SH-SY5Y (cell line): Measurements from ENCODE around the gene KLK6.

Source experiments
- GATA2 ChIP-seq: IDR thresholded peaks from 2 replicates; pipeline ENCODE4 v1.6.1; 2011; ENCODE audit warnings: mild to moderate bottlenecking, low read depth, low read length
- GATA3 ChIP-seq: IDR thresholded peaks from 2 replicates; pipeline ENCODE4 v1.6.1; 2011; ENCODE audit warnings: low read depth, mild to moderate bottlenecking, low read length, moderate library complexity

Gene KLK6

GRCh38 chr19:50943074-50943828 is 26.1 kb downstream of the KLK6 start:
- no peak for TF ChIP-seq GATA2
- TF ChIP-seq GATA3: no peak

DNA sequence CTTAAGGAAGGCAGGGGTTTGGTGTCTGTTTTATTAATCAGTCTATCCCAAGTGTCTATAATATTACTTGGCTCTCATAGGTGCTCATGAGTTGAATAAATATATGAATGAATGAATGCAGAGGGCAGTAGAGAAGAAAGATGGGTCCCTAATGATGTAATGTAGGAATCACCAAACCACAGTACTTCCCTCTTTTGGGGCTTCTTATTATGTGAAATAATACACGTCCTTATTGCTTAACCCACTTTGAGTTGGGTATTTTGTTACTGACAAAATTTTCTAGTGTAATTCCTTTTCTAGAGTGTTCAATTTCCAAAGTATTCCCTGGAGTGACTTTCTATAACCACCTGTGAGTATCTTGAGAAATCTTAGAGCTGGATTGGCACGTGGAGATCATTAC is 29.8 kb downstream of the KLK6 start:
- TF ChIP-seq GATA3 (no peak), GATA2 (no peak)

GRCh38 chr19:50933640-50934039 is 35.8 kb downstream of the KLK6 start:
- TF ChIP-seq GATA3 (no peak), GATA2 (no peak)

- TF ChIP-seq GATA3 (no peak), GATA2 (no peak)
Measured at GRCh38 chr19:50932690-50933083, 36.7 kb downstream of the KLK6 start.

- TF ChIP-seq GATA2 (no peak), GATA3 (no peak)
Measured at GRCh38 chr19:50932018-50932689, 37.2 kb downstream of the KLK6 start.

GRCh38 chr19:50931023-50931422 is 38.4 kb downstream of the KLK6 start:
- no peak for TF ChIP-seq GATA2
- TF ChIP-seq GATA3: no peak

- TF ChIP-seq GATA3: no peak
- no peak for TF ChIP-seq GATA2
Measured at GRCh38 chr19:50928831-50929230, 40.6 kb downstream of the KLK6 start.

GRCh38 chr19:50926144-50926543 is 43.2 kb downstream of the KLK6 start:
- no peak for TF ChIP-seq GATA3
- no peak for TF ChIP-seq GATA2

DNA sequence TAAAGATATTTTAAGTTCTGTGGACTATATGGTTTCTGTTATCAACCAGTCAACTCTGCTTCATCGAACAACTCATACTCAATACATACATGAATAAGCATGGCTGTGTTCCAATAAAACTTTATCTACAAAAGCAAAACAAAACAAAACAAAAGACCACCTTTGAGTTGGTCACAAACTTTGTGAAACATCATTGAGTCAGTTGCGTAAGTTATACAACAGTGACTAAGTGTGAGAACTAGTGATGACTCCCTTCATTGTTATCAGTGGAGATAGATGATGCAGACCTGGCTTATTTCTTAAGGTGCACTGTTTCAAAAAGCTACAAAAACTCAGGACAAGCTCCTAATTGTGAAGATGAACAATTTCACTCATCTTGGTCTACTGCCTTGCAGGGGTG is 43.7 kb downstream of the KLK6 start:
- TF ChIP-seq GATA2: no peak

GRCh38 chr19:50924586-50924985 is 44.8 kb downstream of the KLK6 start:
- no peak for TF ChIP-seq GATA2

GRCh38 chr19:50922317-50922853 is 47.0 kb downstream of the KLK6 start:
- TF ChIP-seq GATA2 (no peak), GATA3 (no peak)

DNA sequence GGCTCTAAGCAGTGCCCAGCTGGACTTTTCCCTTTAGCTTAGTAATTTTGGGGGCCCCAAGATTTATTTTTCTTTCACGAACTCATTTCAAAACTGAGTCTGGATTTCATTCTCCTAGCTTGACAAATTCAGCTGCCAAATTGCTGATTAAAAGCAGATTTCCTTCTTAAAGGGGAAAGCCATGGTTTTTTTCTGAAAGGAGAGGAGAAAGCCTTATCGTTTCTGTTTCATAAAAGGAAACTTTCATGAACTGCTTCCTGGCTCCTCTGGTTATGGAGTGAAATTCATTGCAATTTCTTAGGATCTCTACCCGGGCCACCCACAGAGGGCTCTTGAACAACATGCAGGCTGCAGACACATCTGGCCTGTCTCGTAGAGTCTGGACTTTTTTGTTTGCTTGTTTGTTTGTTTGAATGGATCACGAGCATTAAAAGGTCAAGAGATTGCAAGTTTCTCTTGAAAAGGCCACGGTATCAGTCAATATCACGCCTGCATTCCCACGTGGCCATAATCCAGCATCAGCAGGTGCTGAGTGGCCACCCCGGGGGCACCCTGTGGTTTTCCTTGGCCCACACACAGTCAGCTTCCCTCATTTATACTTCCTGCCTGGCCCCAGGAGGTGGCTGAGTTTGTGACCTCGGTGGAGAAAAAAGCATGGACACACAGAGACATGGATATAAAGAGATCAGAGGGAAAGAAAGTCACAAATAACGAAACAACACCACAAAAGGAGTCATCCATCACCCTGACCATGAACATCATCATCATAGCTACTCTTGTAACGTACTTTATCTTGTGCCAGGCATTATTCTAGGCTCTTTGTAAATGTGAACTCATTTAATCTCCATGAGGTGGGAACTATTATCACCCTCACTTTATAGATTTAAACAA is 47.7 kb downstream of the KLK6 start:
- TF ChIP-seq GATA2: no peak

GRCh38 chr19:50916069-50916468 is 53.3 kb downstream of the KLK6 start:
- no peak for TF ChIP-seq GATA3

- TF ChIP-seq GATA3: no peak
- no peak for TF ChIP-seq GATA2
Measured at GRCh38 chr19:50912727-50913716, 56.4 kb downstream of the KLK6 start.
